Glutamatergic neuron (in vitro differentiated cells): ENCODE results near the gene TRUB2. TPM values are rescaled to one million over a fixed set of nuclear protein-coding genes. Genes with fewer than 3 reads are reported as not detected.

Experiments
- DNase-seq: peaks from one replicate; pipeline ENCODE4 v3.0.0; 2022
- H3K27ac Mint-ChIP-seq: one replicate; pipeline ENCODE4 v1.8.0; 2020; ENCODE audit warnings: mild to moderate bottlenecking, mixed read lengths, inconsistent platforms; ENCODE audit not compliant: unreplicated experiment
- H3K27me3 Mint-ChIP-seq: one replicate; pipeline ENCODE4 v1.8.0; 2020; ENCODE audit warnings: mild to moderate bottlenecking, moderate library complexity, mixed read lengths, inconsistent platforms; ENCODE audit not compliant: unreplicated experiment
- H3K36me3 Mint-ChIP-seq: one replicate; pipeline ENCODE4 v1.8.0; 2020; ENCODE audit warnings: mild to moderate bottlenecking, mixed read lengths, inconsistent platforms; ENCODE audit not compliant: unreplicated experiment
- H3K4me1 Mint-ChIP-seq: one replicate; pipeline ENCODE4 v1.8.0; 2020; ENCODE audit warnings: mild to moderate bottlenecking, low read depth, mixed read lengths, inconsistent platforms; ENCODE audit not compliant: unreplicated experiment
- H3K4me3 Mint-ChIP-seq: one replicate; pipeline ENCODE4 v1.8.0; 2020; ENCODE audit warnings: mild to moderate bottlenecking, mixed read lengths, inconsistent platforms; ENCODE audit not compliant: unreplicated experiment
- H3K9me3 Mint-ChIP-seq: one replicate; pipeline ENCODE4 v1.8.0; 2020; ENCODE audit warnings: mild to moderate bottlenecking, moderate library complexity, mixed read lengths, inconsistent platforms; ENCODE audit not compliant: unreplicated experiment
- CTCF ChIP-seq: fragments of 200-600 bp; sonication (generic); IDR thresholded peaks from one replicate; pipeline ENCODE4 v1.5.0; 2021; ENCODE audit not compliant: partially characterized antibody, unreplicated experiment
- total RNA-seq: library from RNA; stranded (reverse); fragmentation: NEBNext Ultra II Directional; extraction: Animal tissue kit (Norgen Biotek cat#: 25700); gene quantifications from one replicate; pipeline ENCODE4 v1.2.1, GENCODE V29; 2021; ENCODE audit not compliant: unreplicated experiment

Gene TRUB2
- total RNA-seq, 1 donor from 2014 or later: 30.0 TPM

- H3K4me1 Mint-ChIP-seq: no peaks in the 10 kb centered on the region
- H3K36me3 Mint-ChIP-seq: no peaks in the 10 kb centered on the region
- H3K4me3 Mint-ChIP-seq: no peak overlapping the region
- H3K27me3 Mint-ChIP-seq: no peaks in the 10 kb centered on the region
- no peak overlapping the region for H3K27ac Mint-ChIP-seq
- DNase-seq: no peak
- TF ChIP-seq CTCF: no peak
- no peaks in the 10 kb centered on the region for H3K9me3 Mint-ChIP-seq
These were observed 28.1 kb downstream of the TRUB2 start for GRCh38 chr9:128294142-128294541.

DNA sequence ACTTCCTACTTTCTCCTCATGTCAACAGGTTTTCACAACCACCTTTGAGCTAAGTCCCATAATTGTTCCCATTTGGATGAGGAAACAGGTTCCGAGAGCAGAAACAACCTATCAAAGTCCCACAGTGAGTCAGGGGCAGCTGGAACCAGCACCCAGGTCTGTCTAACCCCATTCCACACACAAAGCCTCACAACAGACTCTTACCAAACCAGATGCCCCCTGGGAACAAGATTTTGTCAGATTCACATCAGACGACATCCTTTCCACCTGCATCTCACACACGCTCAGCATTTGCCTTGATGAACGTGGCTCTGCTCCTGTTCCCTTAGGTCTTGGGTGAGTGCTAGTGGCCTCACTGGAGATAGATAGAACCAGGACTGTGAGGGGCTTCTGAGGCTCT lies 29.2 kb downstream of the TRUB2 start:
- Mint-ChIP-seq H3K27ac (no peak overlapping the region), H3K9me3 (no peaks in the 10 kb centered on the region), H3K4me3 (no peak overlapping the region), H3K27me3 (peaks cover 1% of the 10 kb centered on the region), H3K36me3 (no peaks in the 10 kb centered on the region), H3K4me1 (no peaks in the 10 kb centered on the region)
- no peak for TF ChIP-seq CTCF
- DNase-seq: no peak

DNA sequence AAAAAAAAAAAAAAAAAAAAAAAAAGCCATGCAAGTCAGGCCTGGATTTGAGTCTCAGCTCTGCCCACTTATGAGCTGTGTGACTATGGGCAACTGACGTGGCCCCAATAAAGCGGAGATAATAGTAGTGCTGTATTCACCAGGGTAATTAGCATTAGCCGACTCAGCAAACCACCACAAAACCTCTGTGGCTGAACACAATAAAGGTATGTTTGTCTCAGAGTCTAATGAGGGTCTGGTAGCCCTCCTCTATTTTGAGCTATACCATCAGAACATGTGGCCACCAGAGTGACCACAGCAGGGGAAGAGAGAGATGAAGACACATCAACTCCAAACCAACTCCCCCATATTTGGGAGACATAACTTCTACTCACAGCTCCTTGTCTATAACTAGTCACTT lies 30.2 kb downstream of the TRUB2 start:
- Mint-ChIP-seq H3K9me3 (peaks cover 2% of the 10 kb centered on the region), H3K36me3 (no peaks in the 10 kb centered on the region), H3K27ac (no peak overlapping the region)

GRCh38 chr9:128288273-128289004 lies 33.8 kb downstream of the TRUB2 start:
- H3K27ac Mint-ChIP-seq: no peak overlapping the region
- no peaks in the 10 kb centered on the region for H3K36me3 Mint-ChIP-seq
- DNase-seq: no peak

More for the DNA sequence above, 30.2 kb downstream of the TRUB2 start:
- Mint-ChIP-seq H3K27me3 (peaks cover 4% of the 10 kb centered on the region), H3K4me3 (no peak overlapping the region), H3K4me1 (no peaks in the 10 kb centered on the region)
- DNase-seq: no peak
- TF ChIP-seq CTCF: no peak

More at GRCh38 chr9:128288273-128289004, 33.8 kb downstream of the TRUB2 start:
- H3K27me3 Mint-ChIP-seq: peaks cover 4% of the 10 kb centered on the region
- no peak for TF ChIP-seq CTCF
- H3K9me3 Mint-ChIP-seq: peaks cover 2% of the 10 kb centered on the region
- H3K4me3 Mint-ChIP-seq: no peak overlapping the region
- no peaks in the 10 kb centered on the region for H3K4me1 Mint-ChIP-seq
